PC-3 (cell line): Measurements from ENCODE around the gene TUBGCP3. TPM values are rescaled to one million over a fixed set of nuclear protein-coding genes. Genes with fewer than 3 reads are reported as not detected.

Source experiments
- ATAC-seq: fragments of 200-7000 bp; cut with Tn5 transposase; 2 replicates; pipeline ENCODE4 v1.9.1; 2020; ENCODE audit warnings: mild to moderate bottlenecking, moderate library complexity
- BruUV-seq: library from RNA; stranded (reverse); fragments of 400-500 nt; replicated peaks from 2 replicates; lab custom pipeline; 2021; lab: Mats Ljungman, UMichigan
- CTCF ChIA-PET: fragments of 300-600 bp; sonication (Branson Sonifier 250); formaldehyde crosslinking; loops from one replicate; lab custom pipeline; 2022; ENCODE audit warnings: antibody characterized with exemption; lab: Charles Lee
- POLR2A ChIA-PET: fragments of 300-600 bp; sonication (Branson Sonifier 250); formaldehyde crosslinking; loops from one replicate; lab custom pipeline; 2022; ENCODE audit warnings: antibody characterized with exemption; ENCODE audit not compliant: unreplicated experiment; lab: Charles Lee
- DNase-seq: peaks from one replicate; pipeline ENCODE4 v3.0.0-alpha.2; 2015
- H2AFZ ChIP-seq: fragments of 300-600 bp; sonication (generic); 2 replicates; pipeline ENCODE4 v1.6.0; 2016; ENCODE audit warnings: antibody characterized with exemption, low read length
- H3F3A ChIP-seq: fragments of 300-600 bp; sonication (generic); one replicate; pipeline ENCODE4 v1.6.0; 2017; ENCODE audit warnings: antibody characterized with exemption, low read length, control low read depth, mild to moderate bottlenecking; ENCODE audit not compliant: unreplicated experiment
- H3K27ac ChIP-seq: fragments of 300-600 bp; sonication (generic); 2 replicates; pipeline ENCODE4 v1.5.1; 2016; ENCODE audit warnings: mild to moderate bottlenecking, low read length
- H3K27me3 ChIP-seq: fragments of 300-600 bp; sonication (generic); 2 replicates; pipeline ENCODE4 v1.6.1; 2016; ENCODE audit warnings: low read length, mixed read lengths
- H3K36me3 ChIP-seq: fragments of 300-600 bp; sonication (generic); 2 replicates; pipeline ENCODE4 v1.6.1; 2016; ENCODE audit warnings: low read depth, mixed run types, low read length, mixed read lengths
- H3K4me1 ChIP-seq: fragments of 300-600 bp; sonication (generic); 2 replicates; pipeline ENCODE4 v1.5.1; 2016; ENCODE audit warnings: low read length; ENCODE audit not compliant: insufficient read depth
- H3K4me2 ChIP-seq: fragments of 300-600 bp; sonication (generic); 2 replicates; pipeline ENCODE4 v1.6.0; 2016; ENCODE audit warnings: low read length
- H3K4me3 ChIP-seq: fragments of 300-600 bp; sonication (generic); 2 replicates; pipeline ENCODE4 v1.5.1; 2016; ENCODE audit warnings: mild to moderate bottlenecking, low read length, mixed read lengths
- H3K79me2 ChIP-seq: fragments of 300-600 bp; sonication (generic); 2 replicates; pipeline ENCODE4 v1.6.1; 2017; ENCODE audit warnings: low read length, mixed read lengths
- H3K9ac ChIP-seq: fragments of 300-600 bp; sonication (generic); 2 replicates; pipeline ENCODE4 v1.6.0; 2016; ENCODE audit warnings: mild to moderate bottlenecking, low read length
- H3K9me2 ChIP-seq: fragments of 300-600 bp; sonication (generic); replicated peaks from 2 replicates; pipeline ENCODE4 v1.6.1; 2016; ENCODE audit warnings: mixed run types, low read length, mixed read lengths
- H3K9me3 ChIP-seq: fragments of 300-600 bp; sonication (generic); 2 replicates; pipeline ENCODE4 v1.6.1; 2016; ENCODE audit warnings: low read length, mixed read lengths
- H4K20me1 ChIP-seq: fragments of 300-600 bp; sonication (generic); 2 replicates; pipeline ENCODE4 v1.6.1; 2016; ENCODE audit warnings: low read length, mixed read lengths
- CTCF ChIP-seq: fragments of 300-600 bp; sonication (generic); conservative IDR thresholded peaks from 2 replicates; pipeline ENCODE4 v1.5.1; 2017; ENCODE audit warnings: antibody characterized with exemption, low read depth, mild to moderate bottlenecking, low read length
- EZH2 ChIP-seq: fragments of 300-600 bp; sonication (generic); IDR thresholded peaks from one replicate; pipeline ENCODE4 v1.6.1; 2017; ENCODE audit warnings: antibody characterized with exemption, mild to moderate bottlenecking, low read length; ENCODE audit not compliant: unreplicated experiment
- EZH2phosphoT487 ChIP-seq: fragments of 300-600 bp; sonication (generic); IDR thresholded peaks from 2 replicates; pipeline ENCODE4 v1.6.1; 2018; ENCODE audit warnings: mild to moderate bottlenecking, antibody characterized with exemption, low read length, borderline replicate concordance
- intact Hi-C: fragments of 100-400 bp; cut with micrococcal nuclease; formaldehyde crosslinking; loops from 2 replicates; pipeline ENCODE4 v1.9.0; 2023
- total RNA-seq: library from RNA; depleted of rRNA; stranded (reverse); fragments of >200 nt; gene quantifications from 2 replicates; pipeline ENCODE4 v1.2.3, GENCODE V29; 2014

Gene TUBGCP3
- total RNA-seq, 1 experiment from 2014 or later, result 25.8 TPM

GRCh38 chr13:112624602-112625430 lies 36.9 kb upstream of the TUBGCP3 start:
- H3K79me2 ChIP-seq, result no peaks in the 10 kb centered on the region
- intact Hi-C loops, result no loop called here
- POLR2A ChIA-PET, result no interaction called here
- H3K9ac ChIP-seq, result no peak overlapping the region
- H3K27me3 ChIP-seq, result peaks cover 34% of the 10 kb centered on the region; the same call in 1 of the 2 replicates
- no peaks in the 10 kb centered on the region for H3F3A ChIP-seq
- BruUV-seq, result no TSS peak
- no peak overlapping the region for H3K4me2 ChIP-seq
- H2AFZ ChIP-seq, result no peak overlapping the region
- H3K4me1 ChIP-seq, result no peaks in the 10 kb centered on the region
- no peak overlapping the region for H3K4me3 ChIP-seq
- no peak for DNase-seq
- no peaks in the 10 kb centered on the region for H4K20me1 ChIP-seq
- no peak for ATAC-seq
- H3K9me2 ChIP-seq, result no peaks in the 10 kb centered on the region
- H3K9me3 ChIP-seq, result no peaks in the 10 kb centered on the region
- CTCF ChIA-PET, result no interaction called here
- H3K36me3 ChIP-seq, result no peaks in the 10 kb centered on the region
- no peak for TF ChIP-seq EZH2
- TF ChIP-seq CTCF, result no peak
- TF ChIP-seq EZH2phosphoT487, result no peak
- no peak overlapping the region for H3K27ac ChIP-seq

- ATAC-seq (no peak), DNase-seq (no peak)
- no peaks in the 10 kb centered on the region for H3K9me2 ChIP-seq
- peaks cover 31% of the 10 kb centered on the region; the same call in 1 of the 2 replicates for H3K27me3 ChIP-seq
- no peak overlapping the region for H3K4me3 ChIP-seq
- TF ChIP-seq CTCF (no peak), EZH2phosphoT487 (no peak), EZH2 (no peak)
- intact Hi-C loops, result no loop called here
- H3K27ac ChIP-seq, result no peak overlapping the region
- BruUV-seq, result no TSS peak
- ChIA-PET CTCF (no interaction called here), POLR2A (no interaction called here)
- H3K36me3 ChIP-seq, result no peaks in the 10 kb centered on the region
- H3K4me2 ChIP-seq, result no peak overlapping the region
- no peaks in the 10 kb centered on the region for H3K9me3 ChIP-seq
- H2AFZ ChIP-seq, result no peak overlapping the region
- H3F3A ChIP-seq, result no peaks in the 10 kb centered on the region
- no peaks in the 10 kb centered on the region for H4K20me1 ChIP-seq
- no peak overlapping the region for H3K9ac ChIP-seq
- H3K4me1 ChIP-seq, result no peaks in the 10 kb centered on the region
- no peaks in the 10 kb centered on the region for H3K79me2 ChIP-seq
These were observed 36.1 kb upstream of the TUBGCP3 start for GRCh38 chr13:112624040-112624439.

- Histone ChIP-seq H3K9me2 (no peaks in the 10 kb centered on the region), H3K27me3 (peaks cover 26% of the 10 kb centered on the region; the same call in 1 of the 2 replicates), H3K4me2 (no peak overlapping the region), H3K4me1 (no peaks in the 10 kb centered on the region), H4K20me1 (no peaks in the 10 kb centered on the region), H3K9ac (no peak overlapping the region), H3K9me3 (no peaks in the 10 kb centered on the region), H3F3A (no peaks in the 10 kb centered on the region), H3K4me3 (no peak overlapping the region), H2AFZ (no peak overlapping the region), H3K27ac (no peak overlapping the region), H3K79me2 (no peaks in the 10 kb centered on the region), H3K36me3 (no peaks in the 10 kb centered on the region)
- CTCF ChIA-PET, result no interaction called here
- intact Hi-C loops, result no loop called here
- DNase-seq (no peak), ATAC-seq (no peak)
- POLR2A ChIA-PET, result no interaction called here
- BruUV-seq, result no TSS peak
- TF ChIP-seq EZH2 (no peak), CTCF (no peak)
These were observed 35.2 kb upstream of the TUBGCP3 start for GRCh38 chr13:112623051-112623711.
